ENCODE measurements around the gene OR5V1.

OR5V1 gene

GRCh38 chr6:29368765-29369164 is at the start of gene OR5V1:
Gene OR5V1 (minus strand): TSS chr6:29368865. CDS start chr6:29356195, 12,670 bp downstream.
- no peak within 1 kb of the TSS for H3K4me3 ChIP-seq (ENCODE audit: low read length)
- no peak for TF ChIP-seq CTCF (conservative IDR thresholded peaks at IDR 0.05; ENCODE audit: low read length)
- DNase-seq (ENCODE audit: low read depth): no peak

GRCh38 chr6:29414588-29414987 is 45.9 kb upstream of the OR5V1 start, which contains the start of gene OR12D1:
Gene OR12D1 (plus strand): TSS chr6:29414928.
- DNase-seq (ENCODE audit: low read depth): no peak
- no peak for TF ChIP-seq CTCF (conservative IDR thresholded peaks at IDR 0.05; ENCODE audit: low read length)
- H3K4me3 ChIP-seq (ENCODE audit: low read length): no peak within 1 kb of the TSS

- TF ChIP-seq CTCF (conservative IDR thresholded peaks at IDR 0.05; ENCODE audit: low read length): no peak
- DNase-seq (ENCODE audit: low read depth): no peak
- no peak overlapping the region for H3K4me3 ChIP-seq (ENCODE audit: low read length)
Observed at GRCh38 chr6:29403801-29404200, 35.1 kb upstream of the OR5V1 start.

DNA sequence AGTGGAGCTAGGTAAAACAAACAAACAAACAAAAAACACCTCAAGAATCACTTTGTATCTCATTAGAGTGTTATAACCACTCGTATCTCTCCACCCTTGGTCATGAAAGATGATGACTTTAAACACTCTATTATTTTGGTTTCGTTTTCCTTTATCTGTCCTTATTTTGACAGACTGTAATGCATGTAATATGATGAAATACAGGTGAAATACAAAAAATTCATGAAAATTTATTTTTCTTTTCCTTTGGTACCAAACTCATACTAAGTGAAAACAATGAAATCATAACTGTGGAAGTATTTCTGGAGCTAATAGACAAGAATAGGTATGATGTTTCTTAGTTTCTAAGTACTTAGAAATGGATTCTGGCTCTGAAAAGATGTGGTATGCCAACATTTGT is 30.9 kb upstream of the OR5V1 start:
- no peak for TF ChIP-seq CTCF (conservative IDR thresholded peaks at IDR 0.05; ENCODE audit: low read length)
- DNase-seq (ENCODE audit: low read depth): no peak
- no peak overlapping the region for H3K4me3 ChIP-seq (ENCODE audit: low read length)

DNA sequence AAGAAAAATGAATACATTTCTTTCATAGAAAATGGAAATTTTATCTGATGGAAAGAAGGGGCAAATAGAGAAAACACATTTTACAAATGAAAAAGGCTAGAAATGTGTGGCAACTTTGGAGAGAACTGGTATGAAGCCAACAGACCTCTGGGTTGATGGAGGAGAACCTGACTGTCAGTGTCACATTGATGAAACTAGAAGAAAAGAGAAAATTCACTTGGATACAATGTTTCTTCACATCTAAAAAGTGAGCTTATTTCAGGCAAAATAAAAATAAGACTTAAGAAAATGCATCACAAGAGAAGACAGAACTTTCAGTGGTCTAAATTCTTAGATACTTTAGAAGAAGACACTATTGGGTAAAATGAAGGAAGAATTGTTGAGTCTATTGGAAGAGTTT is 26.7 kb upstream of the OR5V1 start, which contains the start of gene OR12D2:
Gene OR12D2 (plus strand): TSS at position 301 of the 400 bp plus-strand sequence. CDS start 1,069 bp downstream, outside the sequence.
- no peak within 1 kb of the TSS for H3K4me3 ChIP-seq (ENCODE audit: low read length)
- no peak for TF ChIP-seq CTCF (conservative IDR thresholded peaks at IDR 0.05; ENCODE audit: low read length)
- no peak for DNase-seq (ENCODE audit: low read depth)

- no peak for TF ChIP-seq CTCF (conservative IDR thresholded peaks at IDR 0.05; ENCODE audit: low read length)
- no peak overlapping the region for H3K4me3 ChIP-seq (ENCODE audit: low read length)
- DNase-seq (ENCODE audit: low read depth): no peak
Observed at GRCh38 chr6:29388533-29388932, 19.9 kb upstream of the OR5V1 start.

DNA sequence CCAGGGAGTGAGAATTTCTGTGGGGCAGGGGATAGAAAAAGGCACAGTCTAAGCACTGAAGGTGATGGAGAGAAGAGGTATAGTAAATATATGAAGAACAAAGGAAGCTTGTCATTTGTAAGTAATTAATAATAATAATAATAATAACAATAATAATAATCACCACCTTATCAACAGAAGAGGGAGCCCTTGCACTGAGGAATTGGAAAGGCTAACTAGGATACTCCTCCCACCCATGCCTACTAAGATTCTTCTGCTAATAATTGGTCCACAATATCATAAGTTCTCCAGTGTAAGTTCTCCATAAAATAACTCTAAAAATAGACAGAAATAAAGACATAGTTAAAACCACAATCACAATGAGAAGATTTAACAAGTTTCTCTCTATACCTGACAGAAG is 7.3 kb upstream of the OR5V1 start:
- TF ChIP-seq CTCF (conservative IDR thresholded peaks at IDR 0.05; ENCODE audit: low read length): no peak
- H3K4me3 ChIP-seq (ENCODE audit: low read length): no peak overlapping the region
- no peak for DNase-seq (ENCODE audit: low read depth)
